IMR-90 (cell line): ENCODE measurements around the gene WNK1.

Source experiments
- BHLHE40 ChIP-seq: fragments of 150-350 bp; IDR thresholded peaks from 2 replicates; pipeline ENCODE4 v1.6.1; 2016; ENCODE audit warnings: mild to moderate bottlenecking, low read depth, low read length
- CEBPB ChIP-seq: IDR thresholded peaks from 2 replicates; pipeline ENCODE4 v1.6.1; 2012; ENCODE audit warnings: low read depth, low read length, improper control_type of control experiment
- CHD1 ChIP-seq: IDR thresholded peaks from 2 replicates; pipeline ENCODE4 v1.6.1; 2012; ENCODE audit warnings: low read depth, low read length, improper control_type of control experiment
- CTCF ChIP-seq: conservative IDR thresholded peaks from 2 replicates; pipeline ENCODE4 v1.5.1; 2012; ENCODE audit warnings: mild to moderate bottlenecking, low read depth, low read length, improper control_type of control experiment
- MAZ ChIP-seq: IDR thresholded peaks from 2 replicates; pipeline ENCODE4 v1.6.1; 2012; ENCODE audit warnings: low read depth, mild to moderate bottlenecking, low read length, improper control_type of control experiment, moderate library complexity, borderline replicate concordance
- MXI1 ChIP-seq: IDR thresholded peaks from 2 replicates; pipeline ENCODE4 v1.6.1; 2012; ENCODE audit warnings: low read depth, mild to moderate bottlenecking, low read length, moderate library complexity, borderline replicate concordance
- POLR2A ChIP-seq: IDR thresholded peaks from 2 replicates; pipeline ENCODE4 v1.6.1; 2012; ENCODE audit warnings: mild to moderate bottlenecking, low read depth, low read length
- RAD21 ChIP-seq: IDR thresholded peaks from 2 replicates; pipeline ENCODE4 v1.6.1; 2012; ENCODE audit warnings: low read length, improper control_type of control experiment
- SMC3 ChIP-seq: fragments of 150-350 bp; IDR thresholded peaks from 2 replicates; pipeline ENCODE4 v1.6.1; 2016; ENCODE audit warnings: low read depth, mild to moderate bottlenecking, antibody characterized with exemption, low read length, moderate library complexity

- TF ChIP-seq CTCF (no peak), MXI1 (no peak), MAZ (no peak), POLR2A (no peak), RAD21 (no peak), CHD1 (no peak), CEBPB (no peak), BHLHE40 (no peak), SMC3 (no peak)
Measured at GRCh38 chr12:904010-904414, 151.6 kb downstream of the WNK1 start.
